Activated naive CD4-positive, alpha-beta T cell treated with anti-CD3 and anti-CD28 coated beads for 36 hours (primary cell): ENCODE measurements around the gene SLC28A2. TPM values are rescaled to one million over a fixed set of nuclear protein-coding genes. Genes with fewer than 3 reads are reported as not detected.
"Not testable (repeated sequence)": the region's sequence is repeated elsewhere in the genome, so short reads cannot be mapped to it uniquely, and the experiment has no call there.

Experiments
- CTCF ChIA-PET: fragments of 350-600 bp; sonication (Branson Sonifier 250); formaldehyde crosslinking; loops from one replicate; lab custom pipeline; 2021; ENCODE audit warnings: antibody characterized with exemption; lab: Charles Lee
- DNase-seq: peaks from one replicate; pipeline ENCODE4 v3.0.0-alpha.2; 2020
- H3K27ac Mint-ChIP-seq: one replicate; pipeline ENCODE4 v1.8.0; 2021; ENCODE audit warnings: mild to moderate bottlenecking, mixed read lengths
- H3K27me3 Mint-ChIP-seq: one replicate; pipeline ENCODE4 v1.8.0; 2021; ENCODE audit warnings: low read depth, mixed read lengths
- H3K36me3 Mint-ChIP-seq: one replicate; pipeline ENCODE4 v1.8.0; 2021; ENCODE audit warnings: low read depth, mixed read lengths
- H3K4me1 Mint-ChIP-seq: one replicate; pipeline ENCODE4 v1.8.0; 2021; ENCODE audit warnings: low read depth, mixed read lengths
- H3K4me3 Mint-ChIP-seq: one replicate; pipeline ENCODE4 v1.8.0; 2021; ENCODE audit warnings: mild to moderate bottlenecking, moderate library complexity, mixed read lengths
- H3K9me3 Mint-ChIP-seq: one replicate; pipeline ENCODE4 v1.8.0; 2021; ENCODE audit warnings: mixed read lengths
- intact Hi-C: fragments of 100-400 bp; cut with micrococcal nuclease; formaldehyde crosslinking; loops from one replicate; pipeline ENCODE4 v1.15.1; 2023
- total RNA-seq, 2 experiments: library from RNA; stranded (reverse); gene quantifications; one replicate each; pipeline ENCODE4 v1.2.3, GENCODE V29; 2021

SLC28A2 gene
- total RNA-seq, 2 experiments from 2014 or later: not detected

DNA sequence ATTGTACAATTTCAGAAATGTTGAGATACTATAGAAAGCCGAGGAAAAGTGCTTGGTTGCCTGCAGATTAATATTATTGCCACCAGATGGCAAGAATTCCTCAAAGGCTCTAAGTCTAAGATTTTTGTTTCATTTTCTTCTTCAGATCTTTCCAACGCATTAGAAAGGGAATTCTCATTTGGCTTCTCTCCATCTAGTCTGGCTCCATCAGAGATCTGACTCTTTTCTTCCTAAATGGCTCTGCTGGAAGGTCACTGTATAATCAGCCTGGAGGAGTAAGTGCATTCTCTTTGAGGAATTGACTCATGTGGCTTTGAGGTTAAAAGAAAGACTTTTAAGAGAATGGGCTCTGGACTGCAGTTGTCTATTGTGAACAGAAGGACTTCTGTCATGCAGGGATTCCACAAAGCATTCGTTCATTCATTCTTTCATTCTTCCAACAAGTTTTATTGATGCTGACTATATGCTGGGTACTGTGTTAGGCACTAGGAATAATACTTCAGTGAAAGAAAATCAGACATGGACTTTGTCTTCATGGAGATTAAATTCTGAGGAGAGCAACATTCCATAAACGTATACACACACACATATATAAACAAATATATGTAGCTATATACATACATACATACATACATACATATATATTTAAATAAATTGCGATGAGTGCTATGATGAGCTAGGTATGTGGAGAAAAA lies 55.3 kb downstream of the SLC28A2 start:
- Mint-ChIP-seq H3K27ac (no peak overlapping the region), H3K4me1 (peaks cover 4% of the 10 kb centered on the region), H3K36me3 (no peaks in the 10 kb centered on the region), H3K4me3 (peak overlapping the region; percentile 4), H3K27me3 (peaks cover 5% of the 10 kb centered on the region), H3K9me3 (peaks cover 2% of the 10 kb centered on the region)
- CTCF ChIA-PET: interaction anchor here (0.7 to 1.0 kb wide), 2 partner anchors 15 to 92 kb away, joined by 3 to 4 read pairs; no protein-coding TSS in a partner anchor
- DNase-seq: no peak
- intact Hi-C loops: loop anchor here (1.0 kb wide), 2 partner anchors 92 to 102 kb away; no protein-coding TSS in a partner anchor

DNA sequence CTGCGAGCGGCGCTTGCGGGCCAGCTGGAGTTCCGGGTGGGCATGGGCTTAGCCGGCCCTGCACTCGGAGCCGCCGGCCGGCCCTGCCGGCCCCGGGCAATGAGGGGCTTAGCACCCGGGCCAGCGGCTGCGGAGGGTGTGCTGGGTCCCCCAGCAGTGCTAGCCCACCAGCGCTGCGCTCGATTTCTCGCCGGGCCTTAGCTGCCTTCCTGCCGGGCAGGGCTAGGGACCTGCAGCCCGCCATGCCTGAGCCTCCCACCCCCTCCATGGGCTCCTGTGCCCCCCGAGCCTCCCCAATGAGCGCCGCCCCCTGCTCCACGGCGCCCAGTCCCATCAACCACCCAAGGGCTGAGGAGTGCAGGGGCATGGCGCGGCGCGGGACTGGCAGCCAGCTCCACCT lies 62.1 kb downstream of the SLC28A2 start:
- H3K36me3 Mint-ChIP-seq, intact Hi-C loops: not testable (repeated sequence)
- CTCF ChIA-PET: interaction anchor here (1.0 kb wide), 1 partner anchor 280 kb away, joined by 3 read pairs; no protein-coding TSS in a partner anchor

DNA sequence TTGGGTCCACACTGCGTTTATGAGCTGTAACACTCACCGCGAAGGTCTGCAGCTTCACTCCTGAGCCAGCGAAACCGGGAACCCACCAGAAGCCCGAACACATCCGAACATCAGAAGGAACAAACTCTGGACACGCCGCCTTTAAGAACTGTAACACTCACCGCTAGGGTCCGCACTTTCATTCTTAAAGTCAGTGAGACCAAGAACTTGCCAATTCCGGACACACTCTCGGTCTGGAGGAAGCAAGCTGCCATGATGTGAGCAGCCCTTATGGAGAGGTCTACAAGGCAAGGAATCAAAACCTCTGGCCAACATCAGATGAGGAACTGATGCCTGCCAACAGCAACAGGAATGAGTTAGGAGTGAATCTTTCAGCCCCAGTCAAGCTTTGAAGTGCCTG lies 62.9 kb downstream of the SLC28A2 start:
- Mint-ChIP-seq H3K27me3 (peaks cover 6% of the 10 kb centered on the region), H3K27ac (no peak overlapping the region), H3K4me1 (no peaks in the 10 kb centered on the region), H3K4me3 (no peak overlapping the region), H3K9me3 (no peaks in the 10 kb centered on the region), H3K36me3 (no peaks in the 10 kb centered on the region)
- CTCF ChIA-PET: interaction anchor here (1.0 kb wide), 1 partner anchor 279 kb away, joined by 3 read pairs; no protein-coding TSS in a partner anchor
- DNase-seq: no peak
- intact Hi-C loops: no loop called here

More for the DNA sequence above, 62.1 kb downstream of the SLC28A2 start:
- not testable (repeated sequence) for H3K27ac Mint-ChIP-seq, H3K4me3 Mint-ChIP-seq, DNase-seq, H3K4me1 Mint-ChIP-seq, H3K9me3 Mint-ChIP-seq, H3K27me3 Mint-ChIP-seq

DNA sequence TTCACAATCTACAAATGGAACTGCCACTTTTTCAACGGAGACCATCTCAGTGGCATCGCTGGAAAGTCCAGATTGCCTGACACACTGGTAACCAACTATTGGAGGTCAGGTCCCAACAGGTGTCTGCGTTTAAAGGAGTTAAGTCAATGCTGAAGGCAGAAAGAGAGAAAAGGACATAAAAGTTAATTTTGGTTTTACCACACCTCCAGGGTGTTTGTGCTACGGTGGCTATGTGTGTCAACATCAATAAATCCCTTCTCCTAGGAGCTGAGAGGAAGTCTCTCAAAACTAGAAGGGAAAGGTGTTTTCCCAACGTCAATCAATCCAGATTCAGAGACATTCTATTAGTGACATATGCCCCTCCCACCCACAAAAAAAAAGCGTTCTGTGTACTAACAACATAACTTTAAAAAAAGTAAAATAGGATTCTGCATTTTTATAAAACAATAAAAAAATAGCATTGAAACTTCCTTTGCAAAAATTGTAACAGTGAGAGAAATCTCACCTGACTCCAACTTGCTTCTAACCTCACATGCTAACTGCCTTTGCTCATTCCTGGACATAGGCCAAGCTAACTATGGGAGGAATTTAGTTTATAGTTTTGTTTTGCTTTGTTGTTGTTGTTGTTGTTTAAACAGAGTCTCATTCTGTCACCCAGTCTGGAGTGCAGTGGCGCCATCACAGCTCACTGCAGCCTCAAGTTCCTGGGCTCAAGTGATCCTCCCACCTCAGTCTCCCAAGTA lies 67.6 kb downstream of the SLC28A2 start:
- no peaks in the 10 kb centered on the region for H3K4me1 Mint-ChIP-seq
- H3K9me3 Mint-ChIP-seq: no peaks in the 10 kb centered on the region
- CTCF ChIA-PET: interaction anchor here (0.9 kb wide), 1 partner anchor 185 kb away, joined by 9 read pairs; no protein-coding TSS in a partner anchor
- H3K27ac Mint-ChIP-seq: no peak overlapping the region
- no peak overlapping the region for H3K4me3 Mint-ChIP-seq
- intact Hi-C loops: no loop called here
- H3K27me3 Mint-ChIP-seq: peaks cover 5% of the 10 kb centered on the region
- H3K36me3 Mint-ChIP-seq: no peaks in the 10 kb centered on the region
- no peak for DNase-seq

DNA sequence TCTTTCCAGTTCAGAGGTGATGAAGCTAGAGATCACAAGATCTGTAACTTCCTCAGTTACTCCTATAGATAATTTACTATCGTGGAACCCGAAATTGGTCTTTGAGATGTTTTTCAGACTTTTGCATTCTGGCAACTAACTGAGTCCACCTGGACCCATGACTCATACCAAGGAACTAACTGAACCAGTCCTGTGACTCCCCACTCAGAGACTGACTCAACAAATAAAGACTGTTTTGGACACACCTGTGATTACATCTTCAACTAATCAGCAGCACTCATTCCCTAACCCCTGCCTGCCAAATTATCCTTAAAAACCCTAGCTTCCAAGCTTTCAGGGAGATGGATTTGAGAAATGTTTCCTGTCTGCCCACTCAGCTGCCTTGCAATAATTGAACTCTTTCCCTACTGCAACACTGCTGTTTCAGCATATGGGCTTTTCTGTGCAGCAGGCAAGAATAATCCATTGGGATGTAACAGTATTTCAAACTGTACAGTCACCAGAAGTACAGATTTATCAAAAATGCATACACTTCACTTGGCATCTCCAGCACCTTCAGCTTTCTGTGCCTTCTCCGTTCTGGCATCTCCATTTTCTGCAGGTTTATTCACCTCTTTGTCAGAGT lies 68.7 kb downstream of the SLC28A2 start:
- Mint-ChIP-seq H3K4me3 (no peak overlapping the region), H3K36me3 (no peaks in the 10 kb centered on the region), H3K4me1 (no peaks in the 10 kb centered on the region), H3K9me3 (no peaks in the 10 kb centered on the region), H3K27ac (no peak overlapping the region), H3K27me3 (peaks cover 2% of the 10 kb centered on the region)
- intact Hi-C loops: no loop called here
- no peak for DNase-seq
- CTCF ChIA-PET: interaction anchor here (0.9 kb wide), 1 partner anchor 186 kb away, joined by 9 read pairs; no protein-coding TSS in a partner anchor

DNA sequence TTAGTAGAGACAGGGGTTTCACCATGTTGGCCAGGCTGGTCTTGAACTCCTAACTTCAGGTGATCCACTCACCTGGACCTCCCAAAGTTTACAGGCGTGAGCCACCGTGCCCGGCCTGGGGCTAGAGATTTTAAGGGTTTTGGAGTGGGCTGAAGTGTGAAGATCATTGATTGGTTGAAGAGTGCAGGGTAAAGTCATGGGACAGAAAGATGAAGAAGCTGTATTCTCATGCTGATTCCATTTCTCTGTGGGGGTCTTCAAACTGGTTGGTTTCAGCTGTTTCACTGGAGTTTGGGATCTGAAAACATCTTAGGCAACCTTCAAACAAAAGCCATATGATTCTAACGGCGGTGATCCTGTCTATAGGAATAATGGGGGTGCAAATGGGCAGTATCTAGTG lies 74.2 kb downstream of the SLC28A2 start:
- intact Hi-C loops: no loop called here
- Mint-ChIP-seq H3K9me3 (no peaks in the 10 kb centered on the region), H3K27ac (no peak overlapping the region), H3K36me3 (no peaks in the 10 kb centered on the region), H3K4me3 (no peak overlapping the region), H3K27me3 (peaks cover 2% of the 10 kb centered on the region), H3K4me1 (no peaks in the 10 kb centered on the region)
- no peak for DNase-seq
- CTCF ChIA-PET: interaction anchor here (0.7 kb wide), 1 partner anchor 276 kb away, joined by 3 read pairs; no protein-coding TSS in a partner anchor

DNA sequence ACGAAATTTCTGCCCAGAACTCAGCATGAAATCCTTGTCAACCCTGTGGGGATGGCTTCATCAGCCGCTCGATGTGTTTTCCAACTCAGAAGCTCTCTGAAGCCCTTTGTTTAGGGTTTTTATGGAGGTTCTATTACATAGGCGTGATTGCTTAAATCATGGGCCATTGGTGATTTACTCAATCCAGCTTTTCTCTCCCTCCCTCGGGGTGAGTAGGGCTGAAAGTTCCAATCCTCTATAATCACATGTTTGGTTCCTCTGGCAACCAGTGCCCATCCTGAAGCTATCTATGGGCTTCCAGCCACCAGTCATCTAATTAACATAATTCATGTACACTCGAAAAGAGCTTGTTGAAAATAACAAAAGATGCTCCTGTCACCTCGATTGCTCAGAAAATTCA lies 74.7 kb downstream of the SLC28A2 start:
- CTCF ChIA-PET: no interaction called here
- no peak overlapping the region for H3K4me3 Mint-ChIP-seq
- peaks cover 2% of the 10 kb centered on the region for H3K27me3 Mint-ChIP-seq
- intact Hi-C loops: no loop called here
- H3K27ac Mint-ChIP-seq: no peak overlapping the region
- no peak for DNase-seq
- H3K36me3 Mint-ChIP-seq: no peaks in the 10 kb centered on the region
- H3K4me1 Mint-ChIP-seq: no peaks in the 10 kb centered on the region
- H3K9me3 Mint-ChIP-seq: no peaks in the 10 kb centered on the region

Other genes starting within 250 kb of the SLC28A2 start
- gene SORD, start 229.0 kb upstream of the SLC28A2 start, total RNA-seq: 10 to 100 TPM; 23.1 to 23.8 TPM
- gene DUOX2, start 138.1 kb upstream of the SLC28A2 start, total RNA-seq: not detected
- not detected for gene DUOXA2, start 137.9 kb upstream of the SLC28A2 start, total RNA-seq
- not detected for gene DUOXA1, start 122.4 kb upstream of the SLC28A2 start, total RNA-seq
- under 1 TPM; 0.17 TPM for gene DUOX1, start 122.2 kb upstream of the SLC28A2 start, total RNA-seq
- gene SHF, start 64.3 kb upstream of the SLC28A2 start, total RNA-seq: 1 to 10 TPM; 2.3 to 3.3 TPM
- gene GATM, start 126.3 kb downstream of the SLC28A2 start, total RNA-seq: 1 to 10 TPM in 1 of 2 experiments, under 1 TPM in 1; 0.91 to 1.2 TPM